GM21367 (cell line): ENCODE results near the gene ZNF273.
"Not testable (repeated sequence)": the region's sequence is repeated elsewhere in the genome, so short reads cannot be mapped to it uniquely, and the experiment has no call there.

Experiments
- ATAC-seq: cut with Tn5 transposase; IDR thresholded peaks from one replicate; pipeline ENCODE4 v1.9.1; 2021; ENCODE audit not compliant: unreplicated experiment

ZNF273 gene

DNA sequence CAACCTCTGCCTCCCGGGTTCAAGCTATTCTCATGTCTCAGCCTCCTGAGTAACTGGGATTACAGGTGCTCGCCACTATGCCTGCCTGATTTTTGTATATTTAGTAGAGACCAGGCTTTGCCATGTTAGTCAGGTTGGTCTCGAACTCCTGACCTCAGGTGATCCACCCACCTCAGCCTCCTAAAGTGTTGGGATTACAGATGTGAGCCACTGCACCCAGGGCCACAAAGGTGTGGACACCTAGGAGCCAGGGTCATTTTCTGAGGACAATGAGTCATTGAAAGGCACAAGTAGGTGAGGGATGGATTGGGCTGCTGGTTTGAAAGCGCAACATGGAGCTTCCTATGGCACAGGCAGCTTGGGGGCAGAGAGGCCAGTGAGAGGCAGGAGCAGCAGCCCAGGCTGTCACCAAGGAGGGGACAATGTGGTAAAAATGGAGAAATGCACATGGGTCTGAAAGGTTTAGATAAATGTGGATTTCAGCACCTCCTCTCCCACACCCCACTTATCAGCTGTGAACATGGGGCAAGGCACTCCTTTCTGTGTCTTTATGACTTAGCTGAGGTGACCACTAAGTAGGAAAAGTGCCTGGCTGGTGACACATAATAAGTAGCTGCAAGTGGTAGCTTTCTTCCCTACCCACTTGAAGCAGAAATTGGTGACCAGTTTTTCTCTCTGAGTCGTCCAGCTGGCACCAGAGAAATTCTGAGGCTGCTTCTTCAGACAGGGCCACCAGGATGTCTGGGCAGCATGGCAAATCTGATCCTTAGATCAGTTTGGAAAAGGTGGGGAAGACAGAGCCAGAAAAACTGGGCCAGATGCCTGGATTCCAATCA is 41.8 kb downstream of the ZNF273 start:
- not testable (repeated sequence) for ATAC-seq

DNA sequence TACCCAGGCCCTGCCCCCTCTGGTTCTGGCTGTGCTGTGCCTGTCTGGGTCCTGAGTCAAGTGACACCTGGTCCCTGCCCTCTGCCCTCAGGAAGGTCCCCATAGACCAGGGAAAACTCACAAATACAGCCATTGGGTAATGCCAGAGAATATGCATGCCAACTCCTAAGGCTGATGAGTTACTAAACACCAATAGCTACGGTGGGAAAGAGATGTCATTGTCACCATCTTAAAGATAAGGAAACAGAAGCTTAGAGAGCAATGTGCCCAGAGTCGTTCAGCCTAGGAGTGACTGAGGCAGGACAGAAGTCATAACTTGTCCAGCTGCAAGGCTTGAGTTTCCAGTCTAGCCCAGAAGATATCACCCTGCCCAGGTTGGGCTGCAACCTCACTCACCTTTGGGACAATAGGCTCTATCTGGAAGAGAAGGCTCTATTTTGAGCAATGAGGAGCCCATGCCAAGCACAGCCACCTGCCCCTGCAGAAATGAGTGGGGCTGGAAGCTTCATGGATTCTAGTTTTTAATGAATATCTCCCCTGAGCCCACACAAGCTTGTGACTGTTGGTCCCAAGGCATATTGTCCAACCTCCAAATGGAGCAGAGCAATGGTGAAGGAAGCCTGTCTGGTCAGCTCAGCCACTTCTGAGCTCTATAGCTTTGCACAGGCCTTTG is 42.6 kb downstream of the ZNF273 start:
- no peak for ATAC-seq

DNA sequence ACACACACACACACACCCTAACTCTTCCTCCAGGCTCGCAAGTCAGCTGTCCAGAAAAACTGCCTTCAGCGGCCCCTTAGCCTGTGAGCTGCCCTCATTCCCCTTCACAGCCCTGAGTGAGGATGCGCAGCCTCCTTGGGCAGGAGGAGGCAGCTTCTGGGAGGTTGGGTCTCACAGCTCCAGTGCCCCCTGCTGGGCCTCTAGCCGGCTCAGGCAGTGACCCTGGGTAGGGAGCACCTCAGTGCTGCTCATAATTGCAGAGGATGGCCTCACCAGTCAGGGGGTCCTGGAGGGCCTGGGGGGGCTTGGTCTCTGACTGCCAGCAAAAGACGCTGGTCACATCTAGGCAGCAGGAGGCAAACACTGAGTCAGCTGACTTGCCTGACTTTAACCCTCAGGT is 43.7 kb downstream of the ZNF273 start:
- no peak for ATAC-seq

DNA sequence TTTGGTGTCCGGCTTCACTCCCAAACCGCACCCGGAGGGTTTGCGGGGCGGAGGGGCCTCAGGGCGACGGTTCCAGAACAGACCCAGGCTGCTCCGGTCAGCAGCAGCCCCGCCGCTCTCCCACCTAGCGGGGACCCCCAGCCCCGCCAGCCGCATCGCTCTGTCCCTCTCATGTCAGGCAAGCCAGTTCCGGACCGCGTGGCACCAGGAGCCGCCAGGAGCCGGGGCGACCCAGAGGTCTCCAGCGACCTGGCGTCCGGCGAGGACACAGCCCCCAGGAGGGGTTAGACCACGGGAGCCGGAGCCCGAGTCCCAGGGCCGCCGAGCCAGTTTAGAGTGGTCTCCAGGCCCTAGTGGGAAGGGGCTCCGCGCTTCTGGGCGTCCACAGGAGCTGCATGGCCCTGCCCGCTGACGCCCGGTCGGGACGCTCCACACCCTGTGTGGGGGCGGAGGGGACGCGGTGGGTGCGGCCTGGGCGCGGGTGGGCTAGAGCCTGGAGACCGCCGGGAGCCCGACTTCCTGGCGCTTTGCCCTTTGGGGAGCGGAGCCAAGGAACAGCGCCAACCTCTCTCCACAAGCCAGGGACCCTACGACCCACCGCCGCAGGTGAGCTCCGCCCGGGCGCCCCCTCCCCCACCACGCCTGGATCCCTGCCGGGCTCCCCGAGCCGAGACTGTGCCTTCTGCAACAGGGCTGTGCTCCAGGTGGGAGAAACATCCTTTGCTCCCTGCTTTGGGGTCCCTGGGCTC is 44.4 kb downstream of the ZNF273 start:
- no peak for ATAC-seq

DNA sequence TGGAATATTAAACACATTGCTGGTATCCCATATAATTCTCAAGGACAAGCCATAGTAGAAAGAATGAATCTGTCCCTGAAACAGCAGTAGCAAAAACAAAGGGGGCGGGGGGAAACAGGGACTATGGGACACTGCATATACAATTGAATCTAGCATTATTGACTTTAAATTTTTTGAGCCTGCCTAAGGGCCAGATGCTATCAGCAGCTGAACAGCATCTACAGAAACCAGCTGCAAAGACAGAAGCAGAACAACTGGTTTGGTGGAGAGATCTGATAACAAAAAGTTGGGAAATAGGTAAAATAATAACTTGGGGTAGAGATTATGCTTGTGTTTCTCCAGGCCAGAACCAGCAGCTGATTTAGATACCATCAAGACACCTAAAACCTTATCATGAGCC is 45.7 kb downstream of the ZNF273 start:
- not testable (repeated sequence) for ATAC-seq

DNA sequence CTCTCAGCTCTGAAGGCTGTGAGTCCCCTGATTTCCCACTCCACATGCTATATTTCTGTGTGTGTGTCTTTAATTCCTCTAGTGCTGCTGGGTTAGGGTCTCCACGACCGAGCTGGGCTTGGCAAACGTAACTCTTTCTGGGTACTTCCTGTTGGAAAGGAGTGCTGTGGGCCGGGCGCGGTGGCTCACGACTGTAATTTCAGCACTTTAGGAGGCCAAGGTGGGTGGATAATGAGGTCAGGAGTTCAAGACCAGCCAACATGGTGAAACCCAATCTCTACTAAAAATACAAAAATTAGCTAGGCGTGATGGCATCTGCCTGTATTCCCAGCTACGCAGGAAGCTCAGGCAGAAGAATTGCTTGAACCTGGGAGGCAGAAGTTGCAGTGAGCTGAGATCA is 47.6 kb downstream of the ZNF273 start:
- ATAC-seq, result not testable (repeated sequence)

DNA sequence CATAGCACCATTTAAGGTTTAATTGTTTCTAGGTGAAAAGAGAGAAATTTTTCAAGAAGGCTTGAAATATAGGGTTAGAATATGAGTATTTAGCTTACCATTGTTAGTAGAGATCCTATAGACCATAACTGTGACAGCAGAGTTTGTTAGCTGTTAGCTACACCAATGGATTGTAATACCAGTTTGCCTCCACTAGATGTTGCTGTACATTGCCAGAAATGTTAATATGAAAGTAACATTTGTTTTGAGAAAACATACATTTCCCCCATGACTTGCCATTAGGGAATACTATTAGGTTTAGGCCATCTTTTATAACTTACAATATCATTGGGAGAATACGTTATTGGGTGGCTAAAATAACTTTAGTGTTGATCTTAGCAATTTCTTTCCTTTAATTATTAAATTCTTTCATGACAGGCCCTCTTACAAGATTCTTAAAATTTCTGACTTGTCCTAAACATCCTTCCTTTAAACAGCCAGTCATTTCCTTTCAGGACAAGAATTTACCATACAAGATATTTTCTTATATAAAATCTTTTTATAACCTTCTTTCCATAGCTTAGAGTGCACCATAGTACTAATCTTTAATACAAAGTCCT is 48.3 kb downstream of the ZNF273 start:
- ATAC-seq, result no peak

DNA sequence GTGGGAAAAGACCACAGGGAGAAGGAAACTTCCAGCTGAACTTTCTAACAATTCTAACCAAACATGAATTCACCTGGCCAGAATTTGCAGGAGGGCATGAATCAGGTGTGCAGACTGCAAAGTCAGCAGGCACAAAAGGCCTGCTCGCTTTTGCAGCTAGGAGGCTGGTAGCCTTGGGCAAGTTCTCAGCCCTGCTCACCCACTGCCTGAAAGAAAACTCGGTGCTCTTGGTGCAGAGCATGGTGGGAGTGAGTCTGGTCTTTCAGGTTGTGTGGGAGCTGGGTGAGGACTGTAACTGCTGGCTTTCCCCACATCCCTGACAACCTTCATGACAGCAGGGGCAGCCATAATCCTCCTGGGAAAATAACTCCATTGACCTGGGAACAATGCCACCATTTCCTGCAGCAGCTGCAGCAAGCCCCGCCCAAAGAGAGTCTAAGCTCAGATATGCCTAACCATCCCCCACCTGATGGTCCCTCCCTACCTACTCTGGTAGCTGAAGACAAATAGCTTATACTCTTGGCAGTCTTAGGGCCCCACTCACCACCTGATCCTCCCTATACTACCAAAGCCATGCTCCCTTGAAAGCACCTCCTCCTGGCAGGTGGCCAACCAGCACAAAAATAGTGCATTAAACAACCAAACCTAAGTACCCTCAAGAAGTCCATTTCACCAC is 56.1 kb downstream of the ZNF273 start:
- ATAC-seq, result no peak

DNA sequence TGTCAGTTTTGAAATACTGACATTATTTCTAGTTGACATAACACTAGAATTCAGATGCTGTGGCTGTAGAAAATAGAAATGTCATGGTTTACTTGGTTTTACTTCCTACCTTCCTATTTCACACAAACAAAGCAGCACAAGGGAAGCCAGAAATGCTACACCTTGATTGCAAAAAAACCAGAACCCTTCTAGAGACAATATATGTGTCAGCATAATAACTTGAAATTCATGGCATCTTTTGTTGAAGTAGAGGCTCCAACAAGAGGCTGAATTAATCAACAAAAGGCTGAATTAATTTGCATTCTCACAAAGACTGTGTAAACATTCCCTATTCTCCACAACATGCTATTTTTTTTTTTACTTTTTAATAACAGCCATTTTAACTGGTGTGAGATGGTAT is 62.5 kb downstream of the ZNF273 start:
- no peak for ATAC-seq

DNA sequence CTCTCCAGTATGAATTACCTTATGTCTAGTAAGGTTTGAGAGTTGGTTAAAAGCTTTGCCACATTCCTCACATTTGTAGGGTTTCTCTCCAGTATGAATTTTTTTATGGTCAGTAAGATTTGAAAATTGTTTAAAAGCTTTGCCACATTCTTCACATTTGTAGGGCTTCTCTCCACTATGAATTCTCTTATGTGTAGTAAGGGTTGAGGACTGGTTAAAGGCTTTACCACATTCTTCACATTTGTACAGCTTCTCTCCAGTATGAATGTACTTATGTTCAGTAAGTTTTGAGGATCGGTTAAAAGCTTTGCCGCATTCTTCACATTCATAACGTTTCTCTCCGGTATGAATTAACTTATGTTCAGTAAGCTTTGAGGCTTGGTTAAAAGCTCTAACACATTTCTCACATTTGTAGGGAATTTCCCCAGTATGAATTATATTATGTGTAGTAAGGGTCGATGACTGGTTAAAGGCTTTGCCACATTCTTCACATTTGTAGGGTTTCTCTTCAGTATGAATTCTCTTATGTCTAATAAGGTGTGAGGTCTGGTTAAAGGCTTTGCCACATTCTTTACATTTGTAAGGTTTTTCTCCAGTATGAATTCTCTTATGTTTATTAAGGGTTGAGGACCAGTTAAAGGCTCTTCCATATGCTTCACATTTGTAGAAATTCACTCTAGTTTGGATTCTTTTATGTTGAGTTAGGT is 75.6 kb downstream of the ZNF273 start:
- no peak for ATAC-seq
